Gastrocnemius medialis (tissue), 4 donors: ENCODE results near the gene MPZ.

Experiments used
- CTCF ChIP-seq, 5 experiments: fragments of 450-650 bp in 3 of 5; fragments of 200-600 bp in 2 of 5; sonication (generic) in 2 of 5; IDR thresholded peaks in 4 of 5; conservative IDR thresholded peaks in 1 of 5; 1 replicate in 4 of 5; 2 replicates in 1 of 5; pipeline ENCODE4 v1.5.1; 2016 to 2019; ENCODE audit warnings: antibody characterized with exemption in 5 of 5, mild to moderate bottlenecking in 3 of 5, moderate library complexity in 3 of 5
- POLR2A ChIP-seq, 2 donors: fragments of 450-650 bp; IDR thresholded peaks; one replicate each; pipeline ENCODE4 v1.6.1; 2017; ENCODE audit warnings: antibody characterized with exemption in 2 of 2, mild to moderate bottlenecking in 2 of 2, moderate library complexity in 2 of 2

- TF ChIP-seq POLR2A (IDR thresholded peaks at IDR 0.05) = no peak
- TF ChIP-seq CTCF (IDR thresholded peaks at IDR 0.05 in 4 of 5, conservative IDR thresholded peaks at IDR 0.05 in 1 of 5) = no peak
These were observed 12.4 kb downstream of the MPZ start for GRCh38 chr1:161297415-161297814.
